Spleen (tissue), 11 donors: Measurements from ENCODE around the gene TMEM219. TPM values are rescaled to one million over a fixed set of nuclear protein-coding genes. Genes with fewer than 3 reads are reported as not detected.
A peak's percentile ranks its signal among the peaks of the same experiment; 100 is the strongest.

Source experiments
- DNase-seq: peaks from one replicate; pipeline ENCODE4 v3.0.0-alpha.2; 2020
- H3K27ac ChIP-seq, 8 donors: fragments of 200-600 bp; sonication (generic) in 7 of 8; 1 replicate in 4 of 8; 2 replicates in 4 of 8; pipeline versions ENCODE4 v1.5.0 to v1.8.0; 2016 to 2021; ENCODE audit warnings: inconsistent platforms in 4 of 8, mild to moderate bottlenecking in 4 of 8, moderate library complexity in 1 of 8
- H3K27me3 ChIP-seq, 7 donors: fragments of 200-600 bp; sonication (generic) in 6 of 7; replicated peaks in 1 of 7; 1 replicate in 4 of 7; 2 replicates in 3 of 7; pipeline versions ENCODE4 v1.5.0 to v1.8.0; 2016 to 2021; ENCODE audit warnings: inconsistent platforms in 3 of 7, mild to moderate bottlenecking in 1 of 7
- H3K36me3 ChIP-seq, 6 donors: fragments of 200-600 bp; sonication (generic) in 5 of 6; 1 replicate in 4 of 6; 2 replicates in 2 of 6; pipeline versions ENCODE4 v1.5.0 to v1.8.0; 2016 to 2021; ENCODE audit warnings: inconsistent platforms in 2 of 6
- H3K4me1 ChIP-seq, 6 donors: fragments of 200-600 bp; sonication (generic) in 5 of 6; 1 replicate in 3 of 6; 2 replicates in 3 of 6; pipeline versions ENCODE4 v1.5.0 to v1.8.0; 2016 to 2021; ENCODE audit warnings: inconsistent platforms in 3 of 6
- H3K4me3 ChIP-seq, 8 donors: fragments of 200-600 bp; sonication (generic) in 7 of 8; 1 replicate in 4 of 8; 2 replicates in 4 of 8; pipeline versions ENCODE4 v1.5.0 to v1.8.0; 2016 to 2021; ENCODE audit warnings: inconsistent platforms in 4 of 8, mild to moderate bottlenecking in 4 of 8, moderate library complexity in 2 of 8
- H3K9me3 ChIP-seq, 8 donors: fragments of 200-600 bp; sonication (generic) in 7 of 8; 1 replicate in 4 of 8; 2 replicates in 4 of 8; pipeline versions ENCODE4 v1.5.0 to v1.8.0; 2016 to 2021; ENCODE audit warnings: inconsistent platforms in 4 of 8
- CTCF ChIP-seq, 11 experiments: fragments of 200-600 bp in 7 of 11; fragments of 450-650 bp in 4 of 11; sonication (generic) in 4 of 11; IDR thresholded peaks in 8 of 11; conservative IDR thresholded peaks in 3 of 11; 1 replicate in 7 of 11; 2 replicates in 4 of 11; pipeline versions ENCODE4 v1.4.0 to v1.8.0; 2016 to 2021; ENCODE audit warnings: antibody characterized with exemption in 11 of 11, inconsistent platforms in 4 of 11, mild to moderate bottlenecking in 1 of 11
- POLR2A ChIP-seq, 3 donors: fragments of 450-650 bp; IDR thresholded peaks; one replicate each; pipeline ENCODE4 v1.5.1; 2017; ENCODE audit warnings: antibody characterized with exemption in 3 of 3, mild to moderate bottlenecking in 1 of 3
- POLR2AphosphoS5 ChIP-seq, 3 donors: sonication (generic); formaldehyde crosslinking; IDR thresholded peaks; one replicate each; pipeline ENCODE4 v1.5.1; 2017; ENCODE audit warnings: antibody characterized with exemption in 3 of 3
- WGBS, 5 donors: extraction: QIAGEN DNeasy Blood & Tissue Kit in 3 of 5; methylation state at CpG; one replicate each; pipeline versions ENCODE4 v1.1.5 to v1.1.7; 2013 to 2018; 5-methylcytosine and 5-hydroxymethylcytosine counted together
- intact Hi-C: fragments of 100-400 bp; cut with DNase I; formaldehyde crosslinking; loops from one replicate; pipeline ENCODE4 v1.15.0; 2023; ENCODE audit warnings: low total_unique reads
- polyA plus RNA-seq, 3 donors: library from polyadenylated mRNA; stranded (reverse); fragments of 200-250 nt; gene quantifications; one replicate each; pipeline ENCODE4 v1.2.1, GENCODE V29; 2013
- total RNA-seq, 7 donors: library from RNA; depleted of rRNA in 3 of 7; stranded (reverse); fragments of >200 nt in 3 of 7; fragmentation: NEBNext Ultra II Directional in 4 of 7; extraction: Animal tissue kit (Norgen Biotek cat#: 25700) in 4 of 7; gene quantifications; one replicate each; pipeline versions ENCODE4 v1.1.0 to v1.2.1, GENCODE V29; 2016 to 2021
- donor health status: healthy with polysubstance abuse.
- donor health status: DM: no; HTN: no; CAD: no; lungs with moderate emphysema.
- donor health status: DM: no; HTN: no; CAD: no.
- donor health status: Bipolar disorder and iron deficiency.
- donor health status: healthy.
- donor health status: DM: no; HTN: no; CAD: no.
- donor health status: DM: yes; HTN: yes; CAD: no.

TMEM219 gene
- total and polyA plus RNA-seq, 10 donors, result 89.3 to 191 (median 122) TPM

GRCh38 chr16:30006659-30007377 is 44.9 kb downstream of the TMEM219 start:
- Histone ChIP-seq H3K27ac (no peak overlapping the region), H3K4me3 (no peak overlapping the region), H3K27me3 (peaks cover 0 to 38% (median 28%) of the 10 kb centered on the region in 7 donors), H3K36me3 (peaks cover 0 to 45% (median 7%) of the 10 kb centered on the region in 6 donors), H3K4me1 (peaks cover 6 to 40% (median 32%) of the 10 kb centered on the region in 6 donors), H3K9me3 (no peaks in the 10 kb centered on the region)
- no peak for TF ChIP-seq CTCF (IDR thresholded peaks at IDR 0.05 in 8 of 11, conservative IDR thresholded peaks at IDR 0.05 in 3 of 11)
- TF ChIP-seq POLR2AphosphoS5 (IDR thresholded peaks at IDR 0.05), result peak in 2 of 3 donors; percentile 15 to 60
- no peak for TF ChIP-seq POLR2A (IDR thresholded peaks at IDR 0.05)
- intact Hi-C loops, result loop anchor here (5.0 kb wide), 1 partner anchor 310 kb away; no protein-coding TSS in a partner anchor
- no peak for DNase-seq
- 85 to 91% (median 86%) methylated on average over 23 to 34 of the region's 34 CpGs for WGBS, 5 donors

GRCh38 chr16:30007378-30007895 is 45.6 kb downstream of the TMEM219 start:
- peaks cover 6 to 44% (median 33%) of the 10 kb centered on the region in 6 donors for H3K4me1 ChIP-seq
- intact Hi-C loops, result loop anchor here (5.0 kb wide), 1 partner anchor 310 kb away; no protein-coding TSS in a partner anchor
- peaks cover 0 to 44% (median 34%) of the 10 kb centered on the region in 7 donors for H3K27me3 ChIP-seq
- no peak overlapping the region for H3K27ac ChIP-seq
- no peak overlapping the region for H3K4me3 ChIP-seq
- TF ChIP-seq POLR2AphosphoS5 (IDR thresholded peaks at IDR 0.05), result peak in 1 of 3 donors; percentile 24
- TF ChIP-seq POLR2A (IDR thresholded peaks at IDR 0.05), result no peak
- TF ChIP-seq CTCF (IDR thresholded peaks at IDR 0.05 in 8 of 11, conservative IDR thresholded peaks at IDR 0.05 in 3 of 11), result no peak
- no peak for DNase-seq
- H3K9me3 ChIP-seq, result no peaks in the 10 kb centered on the region
- WGBS, 5 donors, result 65 to 84% (median 78%) methylated on average over 7 to 11 of the region's 11 CpGs
- peaks cover 0 to 39% (median 1%) of the 10 kb centered on the region in 6 donors for H3K36me3 ChIP-seq

GRCh38 chr16:30009085-30009862 is 47.4 kb downstream of the TMEM219 start:
- DNase-seq, result no peak
- intact Hi-C loops, result loop anchor here (5.0 kb wide), 1 partner anchor 312 kb away; no protein-coding TSS in a partner anchor
- Histone ChIP-seq H3K4me1 (peaks cover 6 to 44% (median 32%) of the 10 kb centered on the region in 6 donors), H3K4me3 (no peak overlapping the region), H3K9me3 (no peaks in the 10 kb centered on the region), H3K27ac (no peak overlapping the region), H3K36me3 (peaks cover 0 to 21% (median 0%) of the 10 kb centered on the region in 6 donors), H3K27me3 (peaks cover 0 to 49% (median 34%) of the 10 kb centered on the region in 7 donors)
- WGBS, 5 donors, result 48 to 65% (median 63%) methylated on average over 20 to 26 of the region's 26 CpGs
- TF ChIP-seq CTCF (IDR thresholded peaks at IDR 0.05 in 8 of 11, conservative IDR thresholded peaks at IDR 0.05 in 3 of 11) (no peak), POLR2AphosphoS5 (IDR thresholded peaks at IDR 0.05) (no peak), POLR2A (IDR thresholded peaks at IDR 0.05) (no peak)
